HepG2 (cell line): ENCODE data around the gene RFTN1. TPM values are rescaled to one million over a fixed set of nuclear protein-coding genes. Genes with fewer than 3 reads are reported as not detected.

Experiments
- HDAC2 ChIP-seq: sonication (generic); formaldehyde crosslinking; IDR thresholded peaks from 2 replicates; pipeline ENCODE4 v1.4.0; 2020; ENCODE audit warnings: missing genetic modification reagents
- JUNB ChIP-seq: sonication (generic); formaldehyde crosslinking; IDR thresholded peaks from 2 replicates; pipeline ENCODE4 v1.8.0; 2022; ENCODE audit warnings: missing genetic modification reagents, mild to moderate bottlenecking, borderline replicate concordance
- MIER3 ChIP-seq: IDR thresholded peaks from 2 replicates; pipeline ENCODE4 v1.6.1; 2016; ENCODE audit warnings: missing compliant biosample characterization, borderline replicate concordance
- PAF1 ChIP-seq: IDR thresholded peaks from 2 replicates; pipeline ENCODE4 v1.6.1; 2016; ENCODE audit warnings: missing genetic modification reagents, missing compliant biosample characterization
- ZBTB20 ChIP-seq: sonication (generic); formaldehyde crosslinking; IDR thresholded peaks from 2 replicates; pipeline ENCODE4 v1.8.1; 2023; ENCODE audit warnings: missing genetic modification reagents, low read depth, mild to moderate bottlenecking, borderline replicate concordance
- ZMYM2 ChIP-seq: sonication (generic); formaldehyde crosslinking; IDR thresholded peaks from 2 replicates; pipeline ENCODE4 v1.8.0; 2022; ENCODE audit warnings: mild to moderate bottlenecking, missing genetic modification reagents
- ZNF550 ChIP-seq: sonication (generic); formaldehyde crosslinking; IDR thresholded peaks from 2 replicates; pipeline ENCODE4 v1.4.0; 2020; ENCODE audit warnings: mild to moderate bottlenecking, missing genetic modification reagents, borderline replicate concordance
- ZNF670 ChIP-seq: sonication (generic); formaldehyde crosslinking; IDR thresholded peaks from 2 replicates; pipeline ENCODE4 v1.8.0; 2022; ENCODE audit warnings: mild to moderate bottlenecking, missing genetic modification reagents, borderline replicate concordance
- polyA plus RNA-seq, 8 experiments: library from polyadenylated mRNA; depleted of rRNA in 3 of 8; stranded (reverse) in 7 of 8; unstranded in 1 of 8; fragments of >200 nt; fragmentation: Illumina TruSeq in 4 of 8; extraction: Trizol in 4 of 8; gene quantifications; 2 replicates each; pipeline versions ENCODE4 v1.2.1 to v1.2.3, GENCODE V29; 2011 to 2016; ENCODE audit warnings: low read depth in 4 of 8, missing spikeins in 1 of 8, mixed read lengths in 1 of 8; ENCODE audit not compliant: insufficient read depth in 1 of 8
- total RNA-seq, 5 experiments: library from RNA; depleted of rRNA; stranded (reverse); fragments of >200 nt; fragmentation: Illumina TruSeq; extraction: Trizol; gene quantifications; 2 replicates each; pipeline ENCODE4 v1.2.3, GENCODE V29; 2016; ENCODE audit warnings: low read depth in 1 of 5
- TF ChIP-seq, protein P1 (sequence below): sonication (generic); formaldehyde crosslinking; IDR thresholded peaks from 2 replicates; pipeline ENCODE4 v1.4.0; 2020; ENCODE audit warnings: missing genetic modification reagents
- TF ChIP-seq, protein P2 (sequence below): sonication (generic); formaldehyde crosslinking; IDR thresholded peaks from 2 replicates; pipeline ENCODE4 v1.4.0; 2020; ENCODE audit warnings: missing genetic modification reagents, borderline replicate concordance
- TF ChIP-seq, protein P3 (sequence below), 2 experiments: sonication (generic) in 1 of 2; formaldehyde crosslinking in 1 of 2; IDR thresholded peaks; 2 replicates each; pipeline versions ENCODE4 v1.5.1 to v1.6.1; 2011 to 2020; ENCODE audit warnings: borderline replicate concordance in 1 of 2, low read depth in 1 of 2, low read length in 1 of 2, mild to moderate bottlenecking in 1 of 2, missing genetic modification reagents in 1 of 2, moderate library complexity in 1 of 2
- TF ChIP-seq, protein P4 (sequence below), 2 experiments: sonication (generic) in 1 of 2; formaldehyde crosslinking in 1 of 2; IDR thresholded peaks; 2 replicates each; pipeline versions ENCODE4 v1.4.0 to v1.6.1; 2018 to 2020; ENCODE audit warnings: missing genetic modification reagents in 2 of 2, borderline replicate concordance in 1 of 2, low read depth in 1 of 2, mild to moderate bottlenecking in 1 of 2, missing biosample characterization in 1 of 2
- TF ChIP-seq, protein P5 (sequence below): sonication (generic); formaldehyde crosslinking; IDR thresholded peaks from 2 replicates; pipeline ENCODE4 v1.4.0; 2020; ENCODE audit warnings: mild to moderate bottlenecking, missing genetic modification reagents

Gene RFTN1
- total and polyA plus RNA-seq, 2 of the 13 experiments (the other 11 are each of a cell fraction or from before 2014, with no cell fraction given): not detected

DNA sequence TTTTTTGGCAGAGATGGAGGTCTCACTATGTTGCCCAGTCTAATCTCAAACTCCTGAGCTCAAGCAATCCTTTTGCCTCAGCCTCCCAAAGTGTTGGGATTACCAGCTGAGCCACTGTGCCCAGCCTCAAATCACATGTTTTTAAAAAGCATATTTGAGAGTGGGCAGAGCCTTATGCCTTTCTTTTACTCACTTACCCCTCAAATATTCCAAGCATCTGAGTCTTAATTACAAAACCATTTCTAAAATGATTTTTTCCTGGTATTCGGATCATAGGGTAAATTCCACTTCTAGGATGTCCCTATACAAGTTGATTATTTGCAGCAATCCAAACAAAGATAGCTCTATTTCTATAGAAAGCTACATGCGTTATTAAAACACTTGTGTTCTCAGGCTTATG lies 106.1 kb downstream of the RFTN1 start (continued):
- TF ChIP-seq ZNF670: no peak
- TF ChIP-seq, protein P1, sequence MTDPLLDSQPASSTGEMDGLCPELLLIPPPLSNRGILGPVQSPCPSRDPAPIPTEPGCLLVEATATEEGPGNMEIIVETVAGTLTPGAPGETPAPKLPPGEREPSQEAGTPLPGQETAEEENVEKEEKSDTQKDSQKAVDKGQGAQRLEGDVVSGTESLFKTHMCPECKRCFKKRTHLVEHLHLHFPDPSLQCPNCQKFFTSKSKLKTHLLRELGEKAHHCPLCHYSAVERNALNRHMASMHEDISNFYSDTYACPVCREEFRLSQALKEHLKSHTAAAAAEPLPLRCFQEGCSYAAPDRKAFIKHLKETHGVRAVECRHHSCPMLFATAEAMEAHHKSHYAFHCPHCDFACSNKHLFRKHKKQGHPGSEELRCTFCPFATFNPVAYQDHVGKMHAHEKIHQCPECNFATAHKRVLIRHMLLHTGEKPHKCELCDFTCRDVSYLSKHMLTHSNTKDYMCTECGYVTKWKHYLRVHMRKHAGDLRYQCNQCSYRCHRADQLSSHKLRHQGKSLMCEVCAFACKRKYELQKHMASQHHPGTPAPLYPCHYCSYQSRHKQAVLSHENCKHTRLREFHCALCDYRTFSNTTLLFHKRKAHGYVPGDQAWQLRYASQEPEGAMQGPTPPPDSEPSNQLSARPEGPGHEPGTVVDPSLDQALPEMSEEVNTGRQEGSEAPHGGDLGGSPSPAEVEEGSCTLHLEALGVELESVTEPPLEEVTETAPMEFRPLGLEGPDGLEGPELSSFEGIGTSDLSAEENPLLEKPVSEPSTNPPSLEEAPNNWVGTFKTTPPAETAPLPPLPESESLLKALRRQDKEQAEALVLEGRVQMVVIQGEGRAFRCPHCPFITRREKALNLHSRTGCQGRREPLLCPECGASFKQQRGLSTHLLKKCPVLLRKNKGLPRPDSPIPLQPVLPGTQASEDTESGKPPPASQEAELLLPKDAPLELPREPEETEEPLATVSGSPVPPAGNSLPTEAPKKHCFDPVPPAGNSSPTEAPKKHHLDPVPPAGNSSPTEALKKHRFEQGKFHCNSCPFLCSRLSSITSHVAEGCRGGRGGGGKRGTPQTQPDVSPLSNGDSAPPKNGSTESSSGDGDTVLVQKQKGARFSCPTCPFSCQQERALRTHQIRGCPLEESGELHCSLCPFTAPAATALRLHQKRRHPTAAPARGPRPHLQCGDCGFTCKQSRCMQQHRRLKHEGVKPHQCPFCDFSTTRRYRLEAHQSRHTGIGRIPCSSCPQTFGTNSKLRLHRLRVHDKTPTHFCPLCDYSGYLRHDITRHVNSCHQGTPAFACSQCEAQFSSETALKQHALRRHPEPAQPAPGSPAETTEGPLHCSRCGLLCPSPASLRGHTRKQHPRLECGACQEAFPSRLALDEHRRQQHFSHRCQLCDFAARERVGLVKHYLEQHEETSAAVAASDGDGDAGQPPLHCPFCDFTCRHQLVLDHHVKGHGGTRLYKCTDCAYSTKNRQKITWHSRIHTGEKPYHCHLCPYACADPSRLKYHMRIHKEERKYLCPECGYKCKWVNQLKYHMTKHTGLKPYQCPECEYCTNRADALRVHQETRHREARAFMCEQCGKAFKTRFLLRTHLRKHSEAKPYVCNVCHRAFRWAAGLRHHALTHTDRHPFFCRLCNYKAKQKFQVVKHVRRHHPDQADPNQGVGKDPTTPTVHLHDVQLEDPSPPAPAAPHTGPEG (CRISPR knock-in tag): no peak
- TF ChIP-seq, protein P2, sequence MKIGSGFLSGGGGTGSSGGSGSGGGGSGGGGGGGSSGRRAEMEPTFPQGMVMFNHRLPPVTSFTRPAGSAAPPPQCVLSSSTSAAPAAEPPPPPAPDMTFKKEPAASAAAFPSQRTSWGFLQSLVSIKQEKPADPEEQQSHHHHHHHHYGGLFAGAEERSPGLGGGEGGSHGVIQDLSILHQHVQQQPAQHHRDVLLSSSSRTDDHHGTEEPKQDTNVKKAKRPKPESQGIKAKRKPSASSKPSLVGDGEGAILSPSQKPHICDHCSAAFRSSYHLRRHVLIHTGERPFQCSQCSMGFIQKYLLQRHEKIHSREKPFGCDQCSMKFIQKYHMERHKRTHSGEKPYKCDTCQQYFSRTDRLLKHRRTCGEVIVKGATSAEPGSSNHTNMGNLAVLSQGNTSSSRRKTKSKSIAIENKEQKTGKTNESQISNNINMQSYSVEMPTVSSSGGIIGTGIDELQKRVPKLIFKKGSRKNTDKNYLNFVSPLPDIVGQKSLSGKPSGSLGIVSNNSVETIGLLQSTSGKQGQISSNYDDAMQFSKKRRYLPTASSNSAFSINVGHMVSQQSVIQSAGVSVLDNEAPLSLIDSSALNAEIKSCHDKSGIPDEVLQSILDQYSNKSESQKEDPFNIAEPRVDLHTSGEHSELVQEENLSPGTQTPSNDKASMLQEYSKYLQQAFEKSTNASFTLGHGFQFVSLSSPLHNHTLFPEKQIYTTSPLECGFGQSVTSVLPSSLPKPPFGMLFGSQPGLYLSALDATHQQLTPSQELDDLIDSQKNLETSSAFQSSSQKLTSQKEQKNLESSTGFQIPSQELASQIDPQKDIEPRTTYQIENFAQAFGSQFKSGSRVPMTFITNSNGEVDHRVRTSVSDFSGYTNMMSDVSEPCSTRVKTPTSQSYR: no peak
- TF ChIP-seq, protein P3, sequence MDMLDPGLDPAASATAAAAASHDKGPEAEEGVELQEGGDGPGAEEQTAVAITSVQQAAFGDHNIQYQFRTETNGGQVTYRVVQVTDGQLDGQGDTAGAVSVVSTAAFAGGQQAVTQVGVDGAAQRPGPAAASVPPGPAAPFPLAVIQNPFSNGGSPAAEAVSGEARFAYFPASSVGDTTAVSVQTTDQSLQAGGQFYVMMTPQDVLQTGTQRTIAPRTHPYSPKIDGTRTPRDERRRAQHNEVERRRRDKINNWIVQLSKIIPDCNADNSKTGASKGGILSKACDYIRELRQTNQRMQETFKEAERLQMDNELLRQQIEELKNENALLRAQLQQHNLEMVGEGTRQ (IDR thresholded peaks at IDR 0.05; ENCODE audit: low read depth, low read length): no peak
- TF ChIP-seq, protein P3 (CRISPR knock-in tag; IDR thresholded peaks at IDR 0.05; ENCODE audit: borderline replicate concordance): no peak
- TF ChIP-seq, protein P4, sequence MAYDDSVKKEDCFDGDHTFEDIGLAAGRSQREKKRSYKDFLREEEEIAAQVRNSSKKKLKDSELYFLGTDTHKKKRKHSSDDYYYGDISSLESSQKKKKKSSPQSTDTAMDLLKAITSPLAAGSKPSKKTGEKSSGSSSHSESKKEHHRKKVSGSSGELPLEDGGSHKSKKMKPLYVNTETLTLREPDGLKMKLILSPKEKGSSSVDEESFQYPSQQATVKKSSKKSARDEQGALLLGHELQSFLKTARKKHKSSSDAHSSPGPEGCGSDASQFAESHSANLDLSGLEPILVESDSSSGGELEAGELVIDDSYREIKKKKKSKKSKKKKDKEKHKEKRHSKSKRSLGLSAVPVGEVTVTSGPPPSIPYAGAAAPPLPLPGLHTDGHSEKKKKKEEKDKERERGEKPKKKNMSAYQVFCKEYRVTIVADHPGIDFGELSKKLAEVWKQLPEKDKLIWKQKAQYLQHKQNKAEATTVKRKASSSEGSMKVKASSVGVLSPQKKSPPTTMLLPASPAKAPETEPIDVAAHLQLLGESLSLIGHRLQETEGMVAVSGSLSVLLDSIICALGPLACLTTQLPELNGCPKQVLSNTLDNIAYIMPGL (CRISPR knock-in tag; IDR thresholded peaks at IDR 0.05; ENCODE audit: borderline replicate concordance in 1 of 2, low read depth in 1 of 2): no peak
- TF ChIP-seq MIER3 (CRISPR knock-in tag): no peak
- no peak for TF ChIP-seq ZBTB20 (CRISPR knock-in tag)
- no peak for TF ChIP-seq JUNB (CRISPR knock-in tag)
- TF ChIP-seq ZNF550 (CRISPR knock-in tag): no peak
- TF ChIP-seq HDAC2 (CRISPR knock-in tag): no peak
- TF ChIP-seq, protein P5, sequence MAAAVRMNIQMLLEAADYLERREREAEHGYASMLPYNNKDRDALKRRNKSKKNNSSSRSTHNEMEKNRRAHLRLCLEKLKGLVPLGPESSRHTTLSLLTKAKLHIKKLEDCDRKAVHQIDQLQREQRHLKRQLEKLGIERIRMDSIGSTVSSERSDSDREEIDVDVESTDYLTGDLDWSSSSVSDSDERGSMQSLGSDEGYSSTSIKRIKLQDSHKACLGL (CRISPR knock-in tag): no peak
- TF ChIP-seq PAF1: no peak
- no peak for TF ChIP-seq ZMYM2
